ENCODE results near the gene GP1BB.

DNA sequence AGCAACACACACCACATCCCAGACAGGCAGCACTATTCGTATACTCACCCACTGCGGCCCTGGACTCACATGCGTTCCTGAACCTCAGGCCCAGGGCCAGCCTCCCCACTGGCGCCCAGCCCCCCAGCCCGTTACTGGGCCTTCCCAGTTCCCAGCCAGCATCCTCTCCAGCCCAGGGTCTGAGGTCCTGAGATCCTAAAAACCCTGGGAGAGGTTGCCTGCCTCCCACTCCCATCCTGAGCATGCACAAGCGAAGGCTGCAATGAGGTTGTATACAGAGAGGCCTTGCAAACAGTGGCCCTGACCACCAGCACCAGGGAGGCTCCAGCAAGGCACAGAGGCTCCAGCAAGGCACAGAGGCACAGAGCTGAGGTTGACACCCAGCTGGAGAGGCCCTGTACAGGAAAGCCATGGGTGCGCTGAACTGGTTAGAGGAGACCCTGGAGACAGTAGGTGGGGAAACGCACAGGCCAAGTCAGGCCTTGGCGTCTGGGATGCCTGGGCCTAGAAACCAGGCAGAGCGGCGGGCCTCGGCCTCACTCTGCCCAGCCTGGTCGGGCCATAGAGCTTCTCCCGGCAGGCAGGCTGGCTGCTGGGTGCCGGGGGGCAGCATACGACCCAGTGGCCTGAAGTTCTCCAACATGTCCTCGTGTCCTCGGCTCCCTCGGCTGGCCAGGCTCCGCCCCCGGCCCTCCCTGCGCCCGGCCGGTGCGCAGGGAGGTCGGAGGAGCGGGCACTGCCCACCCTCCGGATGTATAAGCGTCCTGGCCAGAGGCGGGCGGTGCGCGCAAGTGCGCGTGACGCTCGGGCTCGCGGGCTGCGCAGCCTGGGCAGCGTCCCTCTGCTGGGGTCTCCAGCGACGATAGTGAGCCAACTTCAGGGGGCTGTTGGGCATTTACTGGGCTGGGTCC is 34.9 kb downstream of the GP1BB start:
- TF ChIP-seq, protein P1, sequence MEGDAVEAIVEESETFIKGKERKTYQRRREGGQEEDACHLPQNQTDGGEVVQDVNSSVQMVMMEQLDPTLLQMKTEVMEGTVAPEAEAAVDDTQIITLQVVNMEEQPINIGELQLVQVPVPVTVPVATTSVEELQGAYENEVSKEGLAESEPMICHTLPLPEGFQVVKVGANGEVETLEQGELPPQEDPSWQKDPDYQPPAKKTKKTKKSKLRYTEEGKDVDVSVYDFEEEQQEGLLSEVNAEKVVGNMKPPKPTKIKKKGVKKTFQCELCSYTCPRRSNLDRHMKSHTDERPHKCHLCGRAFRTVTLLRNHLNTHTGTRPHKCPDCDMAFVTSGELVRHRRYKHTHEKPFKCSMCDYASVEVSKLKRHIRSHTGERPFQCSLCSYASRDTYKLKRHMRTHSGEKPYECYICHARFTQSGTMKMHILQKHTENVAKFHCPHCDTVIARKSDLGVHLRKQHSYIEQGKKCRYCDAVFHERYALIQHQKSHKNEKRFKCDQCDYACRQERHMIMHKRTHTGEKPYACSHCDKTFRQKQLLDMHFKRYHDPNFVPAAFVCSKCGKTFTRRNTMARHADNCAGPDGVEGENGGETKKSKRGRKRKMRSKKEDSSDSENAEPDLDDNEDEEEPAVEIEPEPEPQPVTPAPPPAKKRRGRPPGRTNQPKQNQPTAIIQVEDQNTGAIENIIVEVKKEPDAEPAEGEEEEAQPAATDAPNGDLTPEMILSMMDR (IDR thresholded peaks at IDR 0.05): no peak
- no peak for TF ChIP-seq EP300 (IDR thresholded peaks at IDR 0.05)

Measured in tibial nerve (tissue), 4 donors.